WERI-Rb-1 (cell line): ENCODE results near the gene KCTD17.

Experiments
- DNase-seq: peaks from one replicate; pipeline ENCODE4 v3.0.0-alpha.2; 2020
- H3K27ac ChIP-seq: fragments of 250-450 bp; sonication (Bioruptor Pico); 2 replicates; pipeline ENCODE4 v1.5.1; 2020; ENCODE audit warnings: mild to moderate bottlenecking, moderate library complexity
- H3K27me3 ChIP-seq: fragments of 250-450 bp; sonication (Bioruptor Pico); 2 replicates; pipeline ENCODE4 v1.5.1; 2021; ENCODE audit warnings: mild to moderate bottlenecking, low read depth, moderate library complexity; ENCODE audit not compliant: insufficient read depth, severe bottlenecking
- H3K36me3 ChIP-seq: fragments of 250-450 bp; sonication (Bioruptor Pico); 2 replicates; pipeline ENCODE4 v1.5.1; 2020; ENCODE audit warnings: mild to moderate bottlenecking, moderate library complexity
- H3K4me3 ChIP-seq: 2 replicates; pipeline ENCODE4 v1.5.1; 2011; ENCODE audit warnings: low read depth, mild to moderate bottlenecking, control low read depth, low read length
- H3K9me3 ChIP-seq: fragments of 250-450 bp; sonication (Bioruptor Pico); 2 replicates; pipeline ENCODE4 v1.5.1; 2021; ENCODE audit warnings: mild to moderate bottlenecking, moderate library complexity; ENCODE audit not compliant: severe bottlenecking
- TF ChIP-seq, protein P1 (sequence below): IDR thresholded peaks from 2 replicates; pipeline ENCODE4 v1.5.1; 2011; ENCODE audit warnings: low read depth, mild to moderate bottlenecking, control low read depth, inconsistent platforms, low read length

Gene KCTD17

DNA sequence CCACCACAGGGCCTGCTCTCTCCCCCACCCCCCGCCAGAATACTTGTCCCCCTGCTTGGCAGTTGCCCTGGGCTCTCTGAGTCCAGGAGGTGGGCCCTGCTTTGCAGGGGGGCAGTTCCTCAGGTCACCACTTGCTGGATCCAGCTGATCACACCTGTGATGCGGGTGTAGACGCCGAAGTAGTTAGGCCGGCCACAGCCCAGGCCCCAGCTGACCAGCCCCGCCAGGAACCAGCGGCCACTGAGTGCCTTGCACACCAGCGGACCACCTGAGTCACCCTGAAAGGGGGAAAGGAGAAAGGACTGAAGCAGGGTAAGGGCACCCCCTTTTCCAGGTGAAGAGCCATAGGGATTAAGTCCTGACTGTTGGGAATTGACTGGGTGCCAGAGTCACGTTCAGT, 14.4 kb downstream of the KCTD17 start:
- no peaks in the 10 kb centered on the region for H3K27me3 ChIP-seq

DNA sequence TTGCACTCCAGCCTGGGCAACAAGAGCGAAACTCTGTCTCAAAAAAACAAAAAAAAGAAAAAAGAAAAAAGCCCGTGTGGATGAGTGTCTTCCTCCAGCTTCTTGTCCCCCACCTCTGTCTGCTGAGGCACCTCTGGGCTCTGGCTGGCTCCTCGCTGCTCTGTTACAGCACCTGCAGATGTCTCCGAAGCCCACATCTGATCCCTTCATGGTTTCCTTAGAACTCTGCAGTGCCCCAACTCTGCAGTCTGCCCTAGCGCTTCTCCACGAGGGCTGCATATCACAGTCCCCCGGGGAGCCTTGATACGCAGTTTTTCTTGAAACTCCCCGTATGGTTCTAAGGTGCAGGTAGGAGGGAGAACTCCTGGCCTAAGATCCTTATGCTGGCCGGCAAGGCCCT, 15.9 kb downstream of the KCTD17 start:
- TF ChIP-seq, protein P1, sequence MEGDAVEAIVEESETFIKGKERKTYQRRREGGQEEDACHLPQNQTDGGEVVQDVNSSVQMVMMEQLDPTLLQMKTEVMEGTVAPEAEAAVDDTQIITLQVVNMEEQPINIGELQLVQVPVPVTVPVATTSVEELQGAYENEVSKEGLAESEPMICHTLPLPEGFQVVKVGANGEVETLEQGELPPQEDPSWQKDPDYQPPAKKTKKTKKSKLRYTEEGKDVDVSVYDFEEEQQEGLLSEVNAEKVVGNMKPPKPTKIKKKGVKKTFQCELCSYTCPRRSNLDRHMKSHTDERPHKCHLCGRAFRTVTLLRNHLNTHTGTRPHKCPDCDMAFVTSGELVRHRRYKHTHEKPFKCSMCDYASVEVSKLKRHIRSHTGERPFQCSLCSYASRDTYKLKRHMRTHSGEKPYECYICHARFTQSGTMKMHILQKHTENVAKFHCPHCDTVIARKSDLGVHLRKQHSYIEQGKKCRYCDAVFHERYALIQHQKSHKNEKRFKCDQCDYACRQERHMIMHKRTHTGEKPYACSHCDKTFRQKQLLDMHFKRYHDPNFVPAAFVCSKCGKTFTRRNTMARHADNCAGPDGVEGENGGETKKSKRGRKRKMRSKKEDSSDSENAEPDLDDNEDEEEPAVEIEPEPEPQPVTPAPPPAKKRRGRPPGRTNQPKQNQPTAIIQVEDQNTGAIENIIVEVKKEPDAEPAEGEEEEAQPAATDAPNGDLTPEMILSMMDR = no peak
- no peak for DNase-seq
- no peak overlapping the region for H3K27ac ChIP-seq
- H3K36me3 ChIP-seq = no peaks in the 10 kb centered on the region
- no peaks in the 10 kb centered on the region for H3K9me3 ChIP-seq
- H3K4me3 ChIP-seq = no peak overlapping the region
- peaks cover 2% of the 10 kb centered on the region for H3K27me3 ChIP-seq

More for the DNA sequence above, 14.4 kb downstream of the KCTD17 start:
- H3K4me3 ChIP-seq = no peak overlapping the region
- DNase-seq = no peak
- no peak overlapping the region for H3K27ac ChIP-seq
- TF ChIP-seq, protein P1 = no peak
- no peaks in the 10 kb centered on the region for H3K9me3 ChIP-seq
- H3K36me3 ChIP-seq = peaks cover 11% of the 10 kb centered on the region

DNA sequence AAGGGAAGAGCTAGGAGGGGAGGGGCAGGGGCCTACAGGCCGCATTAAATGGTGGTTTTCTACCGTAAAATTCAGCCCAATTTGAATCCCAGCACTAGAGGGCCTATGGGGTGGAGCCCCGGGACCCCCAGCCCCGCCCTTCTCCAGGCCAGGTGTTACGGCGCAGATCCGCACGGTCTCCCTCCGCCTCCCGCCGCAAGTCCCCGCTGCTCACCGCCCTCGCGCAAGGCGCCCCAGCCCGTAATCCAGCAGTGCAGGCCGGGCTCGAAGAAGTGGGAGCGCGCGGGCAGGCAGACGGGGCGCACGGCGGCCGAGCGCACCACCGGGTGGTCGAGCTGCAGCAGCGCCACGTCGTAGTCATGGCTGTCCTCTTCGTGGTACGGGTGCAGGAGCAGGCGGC, 17.3 kb downstream of the KCTD17 start:
- no peaks in the 10 kb centered on the region for H3K36me3 ChIP-seq
- no peak for DNase-seq
- H3K4me3 ChIP-seq = no peak overlapping the region
- H3K9me3 ChIP-seq = no peaks in the 10 kb centered on the region
- TF ChIP-seq, protein P1 = no peak
- no peak overlapping the region for H3K27ac ChIP-seq
- H3K27me3 ChIP-seq = peaks cover 2% of the 10 kb centered on the region

DNA sequence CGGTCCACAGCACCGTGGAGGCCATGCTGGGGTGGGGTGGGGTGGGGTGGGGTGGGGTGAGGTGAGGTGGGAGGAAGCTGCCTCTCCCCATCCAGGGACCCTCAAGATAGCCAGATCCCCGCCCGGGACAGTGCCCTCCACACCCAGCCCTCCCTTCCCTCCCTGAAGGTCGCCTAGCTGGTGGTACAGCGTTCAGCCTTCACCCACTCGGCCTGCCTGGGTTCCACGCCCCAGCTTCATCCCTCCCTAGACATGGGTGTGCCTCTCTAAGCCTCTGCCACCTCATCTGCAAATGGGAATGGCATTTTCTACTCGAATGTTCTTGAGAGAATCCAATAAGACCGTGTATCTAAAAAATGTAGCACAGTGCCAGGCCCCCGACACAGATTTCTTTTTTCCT, 17.8 kb downstream of the KCTD17 start:
- H3K27me3 ChIP-seq = peaks cover 2% of the 10 kb centered on the region
- H3K36me3 ChIP-seq = no peaks in the 10 kb centered on the region
- no peak overlapping the region for H3K4me3 ChIP-seq
- no peaks in the 10 kb centered on the region for H3K9me3 ChIP-seq
- DNase-seq = no peak
- no peak overlapping the region for H3K27ac ChIP-seq
- TF ChIP-seq, protein P1 = no peak

DNA sequence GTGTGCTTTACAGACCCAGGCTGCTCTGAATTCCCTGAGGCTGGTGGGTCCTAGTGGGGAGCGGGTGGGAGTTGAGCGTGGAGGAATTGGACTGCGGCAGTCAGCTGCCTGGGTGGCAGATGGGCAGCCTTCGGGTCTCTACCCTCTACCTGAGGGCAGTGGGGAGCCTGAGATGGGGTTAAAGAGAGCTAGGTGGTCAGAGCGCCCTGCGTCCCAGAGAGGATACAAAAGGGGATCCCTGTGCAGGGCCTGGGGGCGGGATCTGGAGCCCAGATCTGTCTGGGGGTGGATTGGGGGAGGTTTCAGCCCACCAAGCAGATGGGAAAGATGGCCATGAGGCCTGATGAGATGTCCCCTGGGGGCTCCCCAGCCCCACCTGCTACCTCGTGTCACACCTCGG, 18.2 kb downstream of the KCTD17 start:
- Histone ChIP-seq H3K27ac (no peak overlapping the region), H3K36me3 (no peaks in the 10 kb centered on the region), H3K9me3 (no peaks in the 10 kb centered on the region), H3K4me3 (no peak overlapping the region), H3K27me3 (peaks cover 2% of the 10 kb centered on the region)
- no peak for DNase-seq
- TF ChIP-seq, protein P1 = no peak

DNA sequence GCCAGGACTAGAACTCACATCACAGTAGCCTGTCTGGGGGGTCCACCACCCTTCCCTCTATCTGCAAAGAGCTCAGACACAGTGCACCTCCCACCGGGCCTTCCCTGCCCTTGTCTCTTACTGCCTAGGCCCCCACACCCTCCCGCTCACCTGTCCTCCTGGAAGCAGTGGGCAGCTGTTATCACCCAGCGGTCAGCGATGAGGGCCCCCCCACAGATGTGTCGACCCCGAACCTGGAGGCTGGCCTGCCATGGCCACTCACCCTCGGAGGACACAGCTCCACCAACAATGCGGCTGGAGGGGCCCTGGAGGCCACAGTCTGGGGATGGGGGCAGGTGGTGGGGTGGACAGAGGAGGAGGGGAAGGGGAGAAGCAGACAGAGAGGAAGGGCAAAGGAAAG, 18.8 kb downstream of the KCTD17 start:
- Histone ChIP-seq H3K36me3 (no peaks in the 10 kb centered on the region), H3K27ac (no peak overlapping the region), H3K9me3 (no peaks in the 10 kb centered on the region), H3K27me3 (peaks cover 2% of the 10 kb centered on the region), H3K4me3 (no peak overlapping the region)
- DNase-seq = no peak
- TF ChIP-seq, protein P1 = no peak
